ENCODE results near the gene CD300E. TPM values are rescaled to one million over a fixed set of nuclear protein-coding genes. Genes with fewer than 3 reads are reported as not detected.

CD300E gene
- total and polyA plus RNA-seq, 2 of the 13 experiments (the other 11 are each of a cell fraction or from before 2014, with no cell fraction given), result not detected

DNA sequence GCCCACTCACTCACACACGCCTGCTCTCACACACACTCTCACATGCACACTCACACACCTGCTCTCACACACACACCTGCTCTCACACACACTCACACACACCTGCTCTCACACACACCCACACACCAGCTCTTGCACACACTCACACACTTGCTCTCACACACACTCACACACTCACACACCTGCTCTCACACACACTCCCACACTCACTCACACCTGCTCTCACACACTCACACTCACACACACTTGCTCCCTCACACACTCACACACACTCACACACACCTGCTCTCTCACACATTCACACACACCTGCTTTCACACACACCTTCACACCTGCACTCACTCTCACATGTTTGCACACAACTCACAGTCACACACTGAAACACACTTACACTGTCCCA lies 60.2 kb downstream of the CD300E start (continued):
- TF ChIP-seq ZSCAN30 (CRISPR knock-in tag; IDR thresholded peaks at IDR 0.05) (no peak), GATAD2A (CRISPR knock-in tag; IDR thresholded peaks at IDR 0.05) (no peak), MTA1 (CRISPR knock-in tag; IDR thresholded peaks at IDR 0.05; ENCODE audit: borderline replicate concordance) (no peak), NFYB (CRISPR knock-in tag; IDR thresholded peaks at IDR 0.05) (no peak), ZFP36L1 (CRISPR knock-in tag; IDR thresholded peaks at IDR 0.05) (no peak), ATF1 (CRISPR knock-in tag; IDR thresholded peaks at IDR 0.05) (no peak), HCFC1 (IDR thresholded peaks at IDR 0.05; ENCODE audit: low read depth, low read length) (no peak), YEATS4 (CRISPR knock-in tag; IDR thresholded peaks at IDR 0.05; ENCODE audit: borderline replicate concordance) (no peak), ZNF891 (CRISPR knock-in tag; IDR thresholded peaks at IDR 0.05) (no peak), NFRKB (IDR thresholded peaks at IDR 0.05) (peak; percentile 6; the same call in 1 of the 2 replicates), RAD51 (IDR thresholded peaks at IDR 0.05; ENCODE audit: borderline replicate concordance) (peak; percentile 45), BRCA1 (CRISPR knock-in tag; IDR thresholded peaks at IDR 0.05) (no peak), PCBP1 (IDR thresholded peaks at IDR 0.05; ENCODE audit: borderline replicate concordance, low read depth, low read length) (no peak), NPAS2 (CRISPR knock-in tag; IDR thresholded peaks at IDR 0.05; ENCODE audit: borderline replicate concordance) (no peak), SP1 (IDR thresholded peaks at IDR 0.05) (peak; percentile 82; the same call in 1 of the 2 replicates), SP1 (CRISPR knock-in tag; IDR thresholded peaks at IDR 0.05) (no peak), NR2F2 (IDR thresholded peaks at IDR 0.05; ENCODE audit: borderline replicate concordance, low read depth) (no peak), CCDC6 (CRISPR knock-in tag; IDR thresholded peaks at IDR 0.05) (no peak), BRD4 (CRISPR knock-in tag; IDR thresholded peaks at IDR 0.05) (no peak), LCORL (IDR thresholded peaks at IDR 0.05) (no peak; the same call in 1 of the 2 replicates), LCORL (CRISPR knock-in tag; IDR thresholded peaks at IDR 0.05) (no peak), ZNF768 (CRISPR knock-in tag; IDR thresholded peaks at IDR 0.05) (no peak), SOX5 (CRISPR knock-in tag; IDR thresholded peaks at IDR 0.05; ENCODE audit: borderline replicate concordance) (no peak), MIXL1 (CRISPR knock-in tag; IDR thresholded peaks at IDR 0.05) (no peak), YY1 (IDR thresholded peaks at IDR 0.05; ENCODE audit: insufficient read depth, insufficient replicate concordance, low read depth, low read length) (no peak)
- TF ChIP-seq, protein P1, sequence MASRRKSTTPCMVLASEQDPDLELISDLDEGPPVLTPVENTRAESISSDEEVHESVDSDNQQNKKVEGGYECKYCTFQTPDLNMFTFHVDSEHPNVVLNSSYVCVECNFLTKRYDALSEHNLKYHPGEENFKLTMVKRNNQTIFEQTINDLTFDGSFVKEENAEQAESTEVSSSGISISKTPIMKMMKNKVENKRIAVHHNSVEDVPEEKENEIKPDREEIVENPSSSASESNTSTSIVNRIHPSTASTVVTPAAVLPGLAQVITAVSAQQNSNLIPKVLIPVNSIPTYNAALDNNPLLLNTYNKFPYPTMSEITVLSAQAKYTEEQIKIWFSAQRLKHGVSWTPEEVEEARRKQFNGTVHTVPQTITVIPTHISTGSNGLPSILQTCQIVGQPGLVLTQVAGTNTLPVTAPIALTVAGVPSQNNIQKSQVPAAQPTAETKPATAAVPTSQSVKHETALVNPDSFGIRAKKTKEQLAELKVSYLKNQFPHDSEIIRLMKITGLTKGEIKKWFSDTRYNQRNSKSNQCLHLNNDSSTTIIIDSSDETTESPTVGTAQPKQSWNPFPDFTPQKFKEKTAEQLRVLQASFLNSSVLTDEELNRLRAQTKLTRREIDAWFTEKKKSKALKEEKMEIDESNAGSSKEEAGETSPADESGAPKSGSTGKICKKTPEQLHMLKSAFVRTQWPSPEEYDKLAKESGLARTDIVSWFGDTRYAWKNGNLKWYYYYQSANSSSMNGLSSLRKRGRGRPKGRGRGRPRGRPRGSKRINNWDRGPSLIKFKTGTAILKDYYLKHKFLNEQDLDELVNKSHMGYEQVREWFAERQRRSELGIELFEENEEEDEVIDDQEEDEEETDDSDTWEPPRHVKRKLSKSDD (CRISPR knock-in tag; IDR thresholded peaks at IDR 0.05; ENCODE audit: low read depth), result no peak
- TF ChIP-seq, protein P2, sequence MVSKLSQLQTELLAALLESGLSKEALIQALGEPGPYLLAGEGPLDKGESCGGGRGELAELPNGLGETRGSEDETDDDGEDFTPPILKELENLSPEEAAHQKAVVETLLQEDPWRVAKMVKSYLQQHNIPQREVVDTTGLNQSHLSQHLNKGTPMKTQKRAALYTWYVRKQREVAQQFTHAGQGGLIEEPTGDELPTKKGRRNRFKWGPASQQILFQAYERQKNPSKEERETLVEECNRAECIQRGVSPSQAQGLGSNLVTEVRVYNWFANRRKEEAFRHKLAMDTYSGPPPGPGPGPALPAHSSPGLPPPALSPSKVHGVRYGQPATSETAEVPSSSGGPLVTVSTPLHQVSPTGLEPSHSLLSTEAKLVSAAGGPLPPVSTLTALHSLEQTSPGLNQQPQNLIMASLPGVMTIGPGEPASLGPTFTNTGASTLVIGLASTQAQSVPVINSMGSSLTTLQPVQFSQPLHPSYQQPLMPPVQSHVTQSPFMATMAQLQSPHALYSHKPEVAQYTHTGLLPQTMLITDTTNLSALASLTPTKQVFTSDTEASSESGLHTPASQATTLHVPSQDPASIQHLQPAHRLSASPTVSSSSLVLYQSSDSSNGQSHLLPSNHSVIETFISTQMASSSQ (IDR thresholded peaks at IDR 0.05; ENCODE audit: low read depth), result no peak
- TF ChIP-seq, protein P2 (CRISPR knock-in tag; IDR thresholded peaks at IDR 0.05; ENCODE audit: borderline replicate concordance), result no peak
- TF ChIP-seq, protein P3, sequence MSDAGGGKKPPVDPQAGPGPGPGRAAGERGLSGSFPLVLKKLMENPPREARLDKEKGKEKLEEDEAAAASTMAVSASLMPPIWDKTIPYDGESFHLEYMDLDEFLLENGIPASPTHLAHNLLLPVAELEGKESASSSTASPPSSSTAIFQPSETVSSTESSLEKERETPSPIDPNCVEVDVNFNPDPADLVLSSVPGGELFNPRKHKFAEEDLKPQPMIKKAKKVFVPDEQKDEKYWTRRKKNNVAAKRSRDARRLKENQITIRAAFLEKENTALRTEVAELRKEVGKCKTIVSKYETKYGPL (CRISPR knock-in tag; IDR thresholded peaks at IDR 0.05), result no peak

All from HepG2 (cell line).